K562 (cell line): ENCODE measurements around the gene CHRNA9. TPM values are rescaled to one million over a fixed set of nuclear protein-coding genes. Genes with fewer than 3 reads are reported as not detected.
"Not testable (repeated sequence)": the region's sequence is repeated elsewhere in the genome, so short reads cannot be mapped to it uniquely, and the experiment has no call there.

Experiments
- ATAC-seq: fragments of 200-7000 bp; cut with Tn5 transposase; 3 replicates; pipeline ENCODE4 v1.9.1; 2020; ENCODE audit warnings: moderate library complexity
- BruUV-seq: library from RNA; stranded (reverse); fragments of 400-500 nt; replicated peaks from 2 replicates; lab custom pipeline; 2021; lab: Mats Ljungman, UMichigan
- CTCF ChIA-PET: fragments of 300-600 bp; formaldehyde crosslinking; extraction: SDS; loops from one replicate; lab custom pipeline; 2021; ENCODE audit warnings: low intra/inter-chr PET ratio; lab: Yijun Ruan, JAX
- POLR2A ChIA-PET: fragments of 300-600, 350-650 bp; sonication (Branson Sonifier 250); formaldehyde crosslinking; extraction: SDS; loops from one replicate; lab custom pipeline; 2021; ENCODE audit warnings: antibody characterized with exemption, inconsistent platforms; lab: Yijun Ruan, JAX
- DNase-seq, 4 experiments: peaks; one replicate each; pipeline versions ENCODE4 v3.0.0 to v3.0.0-alpha.2; 2011 to 2018; ENCODE audit warnings: low spot score in 3 of 4, mixed read lengths in 3 of 4; ENCODE audit errors: extremely low read depth in 1 of 4
- FAIRE-seq: peaks from 2 replicates; lab custom pipeline; 2011; peaks lifted over from hg19 to GRCh38; lab: Jason Lieb, UNC
- H2AFZ ChIP-seq: 2 replicates; pipeline ENCODE4 v1.6.0; 2011; ENCODE audit warnings: low read depth, low read length, control low read depth, inconsistent platforms
- H3K27ac ChIP-seq: fragments of 200-600 bp; 3 replicates; pipeline ENCODE4 v1.8.0; 2011; ENCODE audit warnings: low read depth, mild to moderate bottlenecking, control low read depth, inconsistent platforms, low read length, moderate library complexity, mixed read lengths; ENCODE audit errors: extremely low read depth
- H3K27me3 ChIP-seq, 2 experiments: fragments of 300-600 bp in 1 of 2; 2 replicates in 1 of 2; 3 replicates in 1 of 2; pipeline versions ENCODE4 v1.6.0 to v1.8.0; 2011; ENCODE audit warnings: inconsistent platforms in 2 of 2, low read length in 2 of 2, mild to moderate bottlenecking in 1 of 2, mixed read lengths in 1 of 2, moderate library complexity in 1 of 2; ENCODE audit not compliant: control insufficient read depth in 2 of 2, insufficient read depth in 2 of 2
- H3K36me3 ChIP-seq: fragments of 300-600 bp; 3 replicates; pipeline ENCODE4 v1.8.0; 2011; ENCODE audit warnings: mild to moderate bottlenecking, low read length, inconsistent platforms; ENCODE audit not compliant: control insufficient read depth, insufficient read depth
- H3K4me1 ChIP-seq, 2 experiments: fragments of 200-600 bp in 1 of 2; replicated peaks in 1 of 2; 2 replicates in 1 of 2; 3 replicates in 1 of 2; pipeline versions ENCODE4 v1.5.1 to v1.8.0; 2011; ENCODE audit warnings: inconsistent platforms in 2 of 2, low read length in 2 of 2, mild to moderate bottlenecking in 1 of 2, mixed read lengths in 1 of 2, moderate library complexity in 1 of 2; ENCODE audit not compliant: control insufficient read depth in 2 of 2, insufficient read depth in 2 of 2
- H3K4me2 ChIP-seq: 2 replicates; pipeline ENCODE4 v1.6.1; 2011; ENCODE audit warnings: low read length, control low read depth, inconsistent platforms, mixed read lengths; ENCODE audit not compliant: insufficient read depth
- H3K4me3 ChIP-seq: fragments of 200-600 bp; sonication (generic), shearing (Covaris generic); 2 replicates; pipeline ENCODE4 v1.5.1; 2016; ENCODE audit warnings: control low read depth, inconsistent platforms
- H3K79me2 ChIP-seq: fragments of 200-600 bp; 3 replicates; pipeline ENCODE4 v1.8.0; 2011; ENCODE audit warnings: low read length, inconsistent platforms; ENCODE audit not compliant: control insufficient read depth, insufficient read depth
- H3K9ac ChIP-seq, 2 experiments: 2 replicates each; pipeline versions ENCODE4 v1.6.0 to v1.6.1; 2011; ENCODE audit warnings: low read depth in 2 of 2, low read length in 2 of 2, control low read depth in 1 of 2, inconsistent platforms in 1 of 2, mild to moderate bottlenecking in 1 of 2, mixed read lengths in 1 of 2; ENCODE audit not compliant: insufficient read depth in 1 of 2
- H3K9me1 ChIP-seq: one replicate; pipeline ENCODE4 v1.6.0; 2011; ENCODE audit warnings: inconsistent platforms, mild to moderate bottlenecking, low read length, moderate library complexity; ENCODE audit not compliant: control insufficient read depth, insufficient read depth
- H3K9me3 ChIP-seq: replicated peaks from 2 replicates; pipeline ENCODE4 v1.5.1; 2011; ENCODE audit warnings: low read depth, low read length, inconsistent platforms; ENCODE audit not compliant: control insufficient read depth, insufficient read depth
- H4K20me1 ChIP-seq: replicated peaks from 2 replicates; pipeline ENCODE4 v1.6.1; 2011; ENCODE audit warnings: low read length, inconsistent platforms, mixed read lengths; ENCODE audit not compliant: control insufficient read depth, insufficient read depth
- DIDO1 ChIP-seq: fragments of 450-650 bp; IDR thresholded peaks from 2 replicates; pipeline ENCODE4 v1.6.1; 2016; ENCODE audit warnings: low read depth, missing biosample characterization, missing genetic modification characterization
- RNF2 ChIP-seq: sonication (generic); IDR thresholded peaks from 2 replicates; pipeline ENCODE4 v1.6.1; 2016
- SMARCE1 ChIP-seq: fragments of 450-650 bp; IDR thresholded peaks from 2 replicates; pipeline ENCODE4 v1.7.1; 2016; ENCODE audit warnings: mild to moderate bottlenecking
- TCF3 ChIP-seq: sonication (generic); formaldehyde crosslinking; IDR thresholded peaks from 2 replicates; pipeline ENCODE4 v1.4.0; 2020; ENCODE audit warnings: mild to moderate bottlenecking, missing genetic modification reagents
- whole genome bisulfite sequencing: fragments of 100-300 bp; shearing (Covaris generic); methylation state at CpG from one replicate; pipeline ENCODE4 v1.1.6; 2016; ENCODE audit warnings: low coverage, mixed read lengths; ENCODE audit not compliant: insufficient coverage; ENCODE audit errors: missing lambda C conversion rate; 5-methylcytosine and 5-hydroxymethylcytosine counted together
- in situ Hi-C: fragments of 300-500 bp; cut with MboI; formaldehyde crosslinking; loops from 4 replicates; pipeline ENCODE4 v1.15.0; 2018; ENCODE audit warnings: inconsistent platforms, mixed read lengths
- intact Hi-C: fragments of 100-400 bp; cut with micrococcal nuclease; formaldehyde crosslinking; loops from 2 replicates; pipeline ENCODE4 v1.14.2; 2022
- polyA plus RNA-seq, 8 experiments: library from polyadenylated mRNA; depleted of rRNA in 4 of 8; stranded (reverse) in 5 of 8; unstranded in 3 of 8; fragments of >200 nt; fragmentation: Nextera tagmentation in 2 of 8; fragmentation: Illumina TruSeq in 1 of 8; extraction: Ambion mirVana in 2 of 8; extraction: Trizol in 1 of 8; gene quantifications; 2 replicates each; pipeline versions ENCODE4 v1.2.1 to v1.2.3, GENCODE V29; 2011 to 2014; ENCODE audit warnings: inconsistent platforms in 1 of 8, missing spikeins in 1 of 8
- total RNA-seq, 7 experiments: library from RNA; depleted of rRNA in 6 of 7; stranded (reverse); fragments of >200 nt in 6 of 7; fragmentation: Illumina TruSeq in 2 of 7; extraction: Trizol in 2 of 7; gene quantifications; 2 replicates each; pipeline versions ENCODE4 v1.2.1 to v1.2.3, GENCODE V29; 2011 to 2021; ENCODE audit warnings: low replicate concordance in 1 of 7
- TF ChIP-seq, protein P1 (sequence below), 2 experiments: fragments of 450-650 bp; IDR thresholded peaks; 2 replicates each; pipeline ENCODE4 v1.6.1; 2018; ENCODE audit warnings: mild to moderate bottlenecking in 2 of 2, low read depth in 1 of 2; ENCODE audit not compliant: partially characterized antibody in 2 of 2
- TF ChIP-seq, protein P2 (sequence below), 2 experiments: IDR thresholded peaks in 1 of 2; conservative IDR thresholded peaks in 1 of 2; 2 replicates each; pipeline ENCODE4 v1.6.1; 2016; ENCODE audit warnings: low read depth in 2 of 2, mild to moderate bottlenecking in 1 of 2, missing compliant biosample characterization in 1 of 2, missing genetic modification characterization in 1 of 2, moderate library complexity in 1 of 2
- TF ChIP-seq, protein P3 (sequence below): sonication (generic); formaldehyde crosslinking; IDR thresholded peaks from 2 replicates; pipeline ENCODE4 v1.8.1; 2023; ENCODE audit warnings: missing genetic modification reagents, mild to moderate bottlenecking, borderline replicate concordance

Gene CHRNA9
- total and polyA plus RNA-seq, 9 of the 15 experiments (the other 6 are each of a cell fraction or from before 2014, with no cell fraction given), result not detected

DNA sequence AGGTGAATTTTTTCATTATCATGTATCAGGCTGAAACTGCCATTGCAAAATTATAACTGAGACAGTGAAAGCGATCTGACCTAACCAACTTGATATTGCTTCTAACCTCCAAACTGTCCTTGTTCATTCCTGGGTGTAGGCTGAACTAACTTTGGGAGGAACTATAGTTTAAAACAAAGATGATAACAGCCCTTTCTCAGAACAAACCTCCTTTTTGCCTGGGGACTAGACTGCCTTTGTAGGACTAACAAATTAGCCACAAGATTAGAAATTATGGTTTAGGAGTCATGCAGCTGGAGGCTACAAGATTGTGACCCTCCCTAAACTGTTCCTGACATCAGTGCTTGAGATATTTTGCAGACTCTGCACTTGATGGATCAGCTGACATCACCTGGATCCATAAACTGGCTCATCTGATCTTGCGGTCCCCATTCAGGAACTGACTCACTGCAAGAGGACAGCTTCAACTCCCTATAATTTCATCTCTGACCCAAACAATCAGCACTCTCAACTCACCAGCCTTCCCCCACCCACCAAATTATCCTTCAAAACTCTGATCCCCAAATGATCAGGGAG lies 44.4 kb upstream of the CHRNA9 start:
- H3K4me3 ChIP-seq, H3K9me1 ChIP-seq, H3K36me3 ChIP-seq, CTCF ChIA-PET, H3K27me3 ChIP-seq, in situ Hi-C loops, H3K9me3 ChIP-seq, H4K20me1 ChIP-seq, BruUV-seq, H3K79me2 ChIP-seq: not testable (repeated sequence)
- peak overlapping the region in 1 of 2 experiments; percentile 41; a peak in 2 of 4 replicates for H3K9ac ChIP-seq
- ATAC-seq (peak; percentile 64), DNase-seq (peak; percentile 38 to 89 (median 51)), FAIRE-seq (peak; percentile 82)
- WGBS, result 0% methylated on average over 2 of the region's 2 CpGs
- peak overlapping the region; percentile 58 for H2AFZ ChIP-seq
- POLR2A ChIA-PET, result interaction anchor here (0.6 to 1.6 kb wide), 5 partner anchors 12 to 52 kb away, joined by 3 to 5 read pairs (median 3); no protein-coding TSS in a partner anchor
- intact Hi-C loops, result loop anchor here (2.0 kb wide), 1 partner anchor 52 kb away; no protein-coding TSS in a partner anchor
- peaks cover 11 to 36% of the 10 kb centered on the region in 2 experiments for H3K4me1 ChIP-seq
- H3K27ac ChIP-seq, result peak overlapping the region; percentile 56; the same call in 2 of the 3 replicates
- peak overlapping the region; percentile 30; the same call in 1 of the 2 replicates for H3K4me2 ChIP-seq
- TF ChIP-seq, protein P1, sequence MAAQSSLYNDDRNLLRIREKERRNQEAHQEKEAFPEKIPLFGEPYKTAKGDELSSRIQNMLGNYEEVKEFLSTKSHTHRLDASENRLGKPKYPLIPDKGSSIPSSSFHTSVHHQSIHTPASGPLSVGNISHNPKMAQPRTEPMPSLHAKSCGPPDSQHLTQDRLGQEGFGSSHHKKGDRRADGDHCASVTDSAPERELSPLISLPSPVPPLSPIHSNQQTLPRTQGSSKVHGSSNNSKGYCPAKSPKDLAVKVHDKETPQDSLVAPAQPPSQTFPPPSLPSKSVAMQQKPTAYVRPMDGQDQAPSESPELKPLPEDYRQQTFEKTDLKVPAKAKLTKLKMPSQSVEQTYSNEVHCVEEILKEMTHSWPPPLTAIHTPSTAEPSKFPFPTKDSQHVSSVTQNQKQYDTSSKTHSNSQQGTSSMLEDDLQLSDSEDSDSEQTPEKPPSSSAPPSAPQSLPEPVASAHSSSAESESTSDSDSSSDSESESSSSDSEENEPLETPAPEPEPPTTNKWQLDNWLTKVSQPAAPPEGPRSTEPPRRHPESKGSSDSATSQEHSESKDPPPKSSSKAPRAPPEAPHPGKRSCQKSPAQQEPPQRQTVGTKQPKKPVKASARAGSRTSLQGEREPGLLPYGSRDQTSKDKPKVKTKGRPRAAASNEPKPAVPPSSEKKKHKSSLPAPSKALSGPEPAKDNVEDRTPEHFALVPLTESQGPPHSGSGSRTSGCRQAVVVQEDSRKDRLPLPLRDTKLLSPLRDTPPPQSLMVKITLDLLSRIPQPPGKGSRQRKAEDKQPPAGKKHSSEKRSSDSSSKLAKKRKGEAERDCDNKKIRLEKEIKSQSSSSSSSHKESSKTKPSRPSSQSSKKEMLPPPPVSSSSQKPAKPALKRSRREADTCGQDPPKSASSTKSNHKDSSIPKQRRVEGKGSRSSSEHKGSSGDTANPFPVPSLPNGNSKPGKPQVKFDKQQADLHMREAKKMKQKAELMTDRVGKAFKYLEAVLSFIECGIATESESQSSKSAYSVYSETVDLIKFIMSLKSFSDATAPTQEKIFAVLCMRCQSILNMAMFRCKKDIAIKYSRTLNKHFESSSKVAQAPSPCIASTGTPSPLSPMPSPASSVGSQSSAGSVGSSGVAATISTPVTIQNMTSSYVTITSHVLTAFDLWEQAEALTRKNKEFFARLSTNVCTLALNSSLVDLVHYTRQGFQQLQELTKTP (IDR thresholded peaks at IDR 0.05; ENCODE audit: low read depth in 1 of 2, partially characterized antibody in 2 of 2), result peak; percentile 47 to 65
- TF ChIP-seq RNF2 (peak; percentile 96), SMARCE1 (peak; percentile 97), DIDO1 (0 out of 2 replicates have a peak, but pooled peaks have one; percentile 48), TCF3 (peak; percentile 98)
- TF ChIP-seq, protein P2, sequence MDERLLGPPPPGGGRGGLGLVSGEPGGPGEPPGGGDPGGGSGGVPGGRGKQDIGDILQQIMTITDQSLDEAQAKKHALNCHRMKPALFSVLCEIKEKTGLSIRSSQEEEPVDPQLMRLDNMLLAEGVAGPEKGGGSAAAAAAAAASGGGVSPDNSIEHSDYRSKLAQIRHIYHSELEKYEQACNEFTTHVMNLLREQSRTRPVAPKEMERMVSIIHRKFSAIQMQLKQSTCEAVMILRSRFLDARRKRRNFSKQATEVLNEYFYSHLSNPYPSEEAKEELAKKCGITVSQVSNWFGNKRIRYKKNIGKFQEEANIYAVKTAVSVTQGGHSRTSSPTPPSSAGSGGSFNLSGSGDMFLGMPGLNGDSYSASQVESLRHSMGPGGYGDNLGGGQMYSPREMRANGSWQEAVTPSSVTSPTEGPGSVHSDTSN (CRISPR knock-in tag; IDR thresholded peaks at IDR 0.05; ENCODE audit: low read depth), result not testable (repeated sequence)
- TF ChIP-seq, protein P2 (tag; conservative IDR thresholded peaks at IDR 0.05; ENCODE audit: low read depth), result peak; percentile 65
- TF ChIP-seq, protein P3, sequence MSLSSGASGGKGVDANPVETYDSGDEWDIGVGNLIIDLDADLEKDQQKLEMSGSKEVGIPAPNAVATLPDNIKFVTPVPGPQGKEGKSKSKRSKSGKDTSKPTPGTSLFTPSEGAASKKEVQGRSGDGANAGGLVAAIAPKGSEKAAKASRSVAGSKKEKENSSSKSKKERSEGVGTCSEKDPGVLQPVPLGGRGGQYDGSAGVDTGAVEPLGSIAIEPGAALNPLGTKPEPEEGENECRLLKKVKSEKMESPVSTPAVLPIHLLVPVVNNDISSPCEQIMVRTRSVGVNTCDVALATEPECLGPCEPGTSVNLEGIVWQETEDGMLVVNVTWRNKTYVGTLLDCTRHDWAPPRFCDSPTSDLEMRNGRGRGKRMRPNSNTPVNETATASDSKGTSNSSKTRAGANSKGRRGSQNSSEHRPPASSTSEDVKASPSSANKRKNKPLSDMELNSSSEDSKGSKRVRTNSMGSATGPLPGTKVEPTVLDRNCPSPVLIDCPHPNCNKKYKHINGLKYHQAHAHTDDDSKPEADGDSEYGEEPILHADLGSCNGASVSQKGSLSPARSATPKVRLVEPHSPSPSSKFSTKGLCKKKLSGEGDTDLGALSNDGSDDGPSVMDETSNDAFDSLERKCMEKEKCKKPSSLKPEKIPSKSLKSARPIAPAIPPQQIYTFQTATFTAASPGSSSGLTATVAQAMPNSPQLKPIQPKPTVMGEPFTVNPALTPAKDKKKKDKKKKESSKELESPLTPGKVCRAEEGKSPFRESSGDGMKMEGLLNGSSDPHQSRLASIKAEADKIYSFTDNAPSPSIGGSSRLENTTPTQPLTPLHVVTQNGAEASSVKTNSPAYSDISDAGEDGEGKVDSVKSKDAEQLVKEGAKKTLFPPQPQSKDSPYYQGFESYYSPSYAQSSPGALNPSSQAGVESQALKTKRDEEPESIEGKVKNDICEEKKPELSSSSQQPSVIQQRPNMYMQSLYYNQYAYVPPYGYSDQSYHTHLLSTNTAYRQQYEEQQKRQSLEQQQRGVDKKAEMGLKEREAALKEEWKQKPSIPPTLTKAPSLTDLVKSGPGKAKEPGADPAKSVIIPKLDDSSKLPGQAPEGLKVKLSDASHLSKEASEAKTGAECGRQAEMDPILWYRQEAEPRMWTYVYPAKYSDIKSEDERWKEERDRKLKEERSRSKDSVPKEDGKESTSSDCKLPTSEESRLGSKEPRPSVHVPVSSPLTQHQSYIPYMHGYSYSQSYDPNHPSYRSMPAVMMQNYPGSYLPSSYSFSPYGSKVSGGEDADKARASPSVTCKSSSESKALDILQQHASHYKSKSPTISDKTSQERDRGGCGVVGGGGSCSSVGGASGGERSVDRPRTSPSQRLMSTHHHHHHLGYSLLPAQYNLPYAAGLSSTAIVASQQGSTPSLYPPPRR (CRISPR knock-in tag), result peak; percentile 74; the same call in 1 of the 2 replicates
